ENCODE measurements around the gene CTNNBIP1.

GRCh38 chr1:9902060-9902452 lies 8.0 kb downstream of the CTNNBIP1 start:
- TF ChIP-seq CTCF (IDR thresholded peaks at IDR 0.05 in 8 of 11, conservative IDR thresholded peaks at IDR 0.05 in 3 of 11) (no peak), POLR2AphosphoS5 (IDR thresholded peaks at IDR 0.05) (no peak), POLR2A (IDR thresholded peaks at IDR 0.05) (no peak)

Measured in spleen (tissue), 7 donors.